DND-41 (cell line): ENCODE measurements around the gene SPATA45.

Source experiments
- CTCF ChIP-seq: IDR thresholded peaks from 2 replicates; pipeline ENCODE4 v1.5.1; 2012; ENCODE audit warnings: borderline replicate concordance, low read length, moderate library complexity, mild to moderate bottlenecking; ENCODE audit not compliant: poor library complexity, severe bottlenecking; ENCODE audit errors: extremely low read depth
- EZH2 ChIP-seq: IDR thresholded peaks from 3 replicates; pipeline ENCODE4 v1.6.1; 2012; ENCODE audit warnings: borderline replicate concordance, low read depth, mild to moderate bottlenecking, moderate library complexity, low read length, inconsistent platforms; ENCODE audit not compliant: severe bottlenecking

GRCh38 chr1:212783976-212784375 lies 63.5 kb downstream of the SPATA45 start:
- TF ChIP-seq CTCF = no peak
- no peak for TF ChIP-seq EZH2
